ENCODE measurements around the gene TXK. TPM values are rescaled to one million over a fixed set of nuclear protein-coding genes. Genes with fewer than 3 reads are reported as not detected.

The TXK gene
- total RNA-seq, 1 donor from 2014 or later: 0.50 TPM

GRCh38 chr4:48149827-48150370 is 15.8 kb upstream of the TXK start:
- no peaks in the 10 kb centered on the region for H3K79me2 ChIP-seq (ENCODE audit: insufficient read depth, low read length)
- H3K4me3 ChIP-seq (ENCODE audit: insufficient read depth, low read depth, low read length): no peak overlapping the region
- H3K27me3 ChIP-seq (ENCODE audit: insufficient read depth, low read length): no peaks in the 10 kb centered on the region
- H3K9ac ChIP-seq (ENCODE audit: low read length): no peak overlapping the region
- no peaks in the 10 kb centered on the region for H3K36me3 Mint-ChIP-seq (ENCODE audit: low read depth, unreplicated experiment)
- no peaks in the 10 kb centered on the region for H3K27me3 Mint-ChIP-seq (ENCODE audit: low read depth, unreplicated experiment)
- H3K4me2 ChIP-seq (ENCODE audit: low read length): no peak overlapping the region
- TF ChIP-seq EZH2 (IDR thresholded peaks at IDR 0.05; ENCODE audit: insufficient read depth, low read length) (no peak), CTCF (IDR thresholded peaks at IDR 0.05; ENCODE audit: insufficient read depth, low read depth, low read length) (no peak)
- H3K4me1 Mint-ChIP-seq (ENCODE audit: low read depth, unreplicated experiment): peaks cover 7% of the 10 kb centered on the region
- H3K4me3 Mint-ChIP-seq (ENCODE audit: unreplicated experiment): no peak overlapping the region
- no peak overlapping the region for H2AFZ ChIP-seq (ENCODE audit: low read depth, low read length)
- no peaks in the 10 kb centered on the region for H3K36me3 ChIP-seq (ENCODE audit: insufficient read depth, low read length)
- no peak for DNase-seq (ENCODE audit: low read depth)
- H3K9me3 ChIP-seq (ENCODE audit: insufficient read depth, low read depth, low read length): no peaks in the 10 kb centered on the region
- H3K27ac ChIP-seq (ENCODE audit: low read depth, low read length): no peak overlapping the region
- H3K4me1 ChIP-seq (ENCODE audit: insufficient read depth, low read length): no peaks in the 10 kb centered on the region
- peaks cover 4% of the 10 kb centered on the region for H3K9me3 Mint-ChIP-seq (ENCODE audit: unreplicated experiment)
- H4K20me1 ChIP-seq (ENCODE audit: insufficient read depth, low read length): no peaks in the 10 kb centered on the region
- no peak overlapping the region for H3K27ac Mint-ChIP-seq (ENCODE audit: unreplicated experiment)
- no peak for FAIRE-seq

- TF ChIP-seq CTCF (IDR thresholded peaks at IDR 0.05; ENCODE audit: insufficient read depth, low read depth, low read length) (no peak), EZH2 (IDR thresholded peaks at IDR 0.05; ENCODE audit: insufficient read depth, low read length) (no peak)
- no peaks in the 10 kb centered on the region for H3K27me3 Mint-ChIP-seq (ENCODE audit: low read depth, unreplicated experiment)
- Histone ChIP-seq H3K79me2 (ENCODE audit: insufficient read depth, low read length) (no peaks in the 10 kb centered on the region), H3K27me3 (ENCODE audit: insufficient read depth, low read length) (no peaks in the 10 kb centered on the region), H3K9ac (ENCODE audit: low read length) (no peak overlapping the region), H3K4me2 (ENCODE audit: low read length) (no peak overlapping the region), H3K9me3 (ENCODE audit: insufficient read depth, low read depth, low read length) (no peaks in the 10 kb centered on the region), H3K36me3 (ENCODE audit: insufficient read depth, low read length) (no peaks in the 10 kb centered on the region), H3K27ac (ENCODE audit: low read depth, low read length) (no peak overlapping the region), H3K4me1 (ENCODE audit: insufficient read depth, low read length) (no peaks in the 10 kb centered on the region), H3K4me3 (ENCODE audit: insufficient read depth, low read depth, low read length) (no peak overlapping the region), H2AFZ (ENCODE audit: low read depth, low read length) (no peak overlapping the region), H4K20me1 (ENCODE audit: insufficient read depth, low read length) (no peaks in the 10 kb centered on the region)
- H3K4me1 Mint-ChIP-seq (ENCODE audit: low read depth, unreplicated experiment): peaks cover 7% of the 10 kb centered on the region
- DNase-seq (ENCODE audit: low read depth) (no peak), FAIRE-seq (no peak)
- H3K36me3 Mint-ChIP-seq (ENCODE audit: low read depth, unreplicated experiment): no peaks in the 10 kb centered on the region
- H3K27ac Mint-ChIP-seq (ENCODE audit: unreplicated experiment): no peak overlapping the region
- no peak overlapping the region for H3K4me3 Mint-ChIP-seq (ENCODE audit: unreplicated experiment)
- no peaks in the 10 kb centered on the region for H3K9me3 Mint-ChIP-seq (ENCODE audit: unreplicated experiment)
These were observed 13.6 kb upstream of the TXK start for GRCh38 chr4:48147621-48148020.

GRCh38 chr4:48141048-48141447 is 7.0 kb upstream of the TXK start:
- H2AFZ ChIP-seq (ENCODE audit: low read depth, low read length): no peak overlapping the region
- Mint-ChIP-seq H3K27me3 (ENCODE audit: low read depth, unreplicated experiment) (no peaks in the 10 kb centered on the region), H3K4me3 (ENCODE audit: unreplicated experiment) (no peak overlapping the region), H3K9me3 (ENCODE audit: unreplicated experiment) (no peaks in the 10 kb centered on the region), H3K4me1 (ENCODE audit: low read depth, unreplicated experiment) (peaks cover 11% of the 10 kb centered on the region), H3K27ac (ENCODE audit: unreplicated experiment) (no peak overlapping the region), H3K36me3 (ENCODE audit: low read depth, unreplicated experiment) (peaks cover 5% of the 10 kb centered on the region)
- H3K4me1 ChIP-seq (ENCODE audit: insufficient read depth, low read length): no peaks in the 10 kb centered on the region
- H3K9ac ChIP-seq (ENCODE audit: low read length): no peak overlapping the region
- H3K4me3 ChIP-seq (ENCODE audit: insufficient read depth, low read depth, low read length): no peak overlapping the region
- H3K9me3 ChIP-seq (ENCODE audit: insufficient read depth, low read depth, low read length): no peaks in the 10 kb centered on the region
- no peaks in the 10 kb centered on the region for H4K20me1 ChIP-seq (ENCODE audit: insufficient read depth, low read length)
- no peak overlapping the region for H3K4me2 ChIP-seq (ENCODE audit: low read length)
- TF ChIP-seq EZH2 (IDR thresholded peaks at IDR 0.05; ENCODE audit: insufficient read depth, low read length) (no peak), CTCF (IDR thresholded peaks at IDR 0.05; ENCODE audit: insufficient read depth, low read depth, low read length) (peak; percentile 53)
- H3K27ac ChIP-seq (ENCODE audit: low read depth, low read length): no peak overlapping the region
- H3K27me3 ChIP-seq (ENCODE audit: insufficient read depth, low read length): no peaks in the 10 kb centered on the region
- FAIRE-seq (no peak), DNase-seq (ENCODE audit: low read depth) (peak; percentile 14)
- H3K79me2 ChIP-seq (ENCODE audit: insufficient read depth, low read length): no peaks in the 10 kb centered on the region
- no peaks in the 10 kb centered on the region for H3K36me3 ChIP-seq (ENCODE audit: insufficient read depth, low read length)

Data from astrocyte (in vitro differentiated cells and primary cell).